CD4-positive, alpha-beta T cell treated with Interleukin-10 for 1 hour (primary cell): ENCODE measurements around the gene RHPN2.
"Not testable (repeated sequence)": the region's sequence is repeated elsewhere in the genome, so short reads cannot be mapped to it uniquely, and the experiment has no call there.

Experiments
- DNase-seq: peaks from one replicate; pipeline ENCODE4 v3.0.0-alpha.2; 2020

RHPN2 gene

DNA sequence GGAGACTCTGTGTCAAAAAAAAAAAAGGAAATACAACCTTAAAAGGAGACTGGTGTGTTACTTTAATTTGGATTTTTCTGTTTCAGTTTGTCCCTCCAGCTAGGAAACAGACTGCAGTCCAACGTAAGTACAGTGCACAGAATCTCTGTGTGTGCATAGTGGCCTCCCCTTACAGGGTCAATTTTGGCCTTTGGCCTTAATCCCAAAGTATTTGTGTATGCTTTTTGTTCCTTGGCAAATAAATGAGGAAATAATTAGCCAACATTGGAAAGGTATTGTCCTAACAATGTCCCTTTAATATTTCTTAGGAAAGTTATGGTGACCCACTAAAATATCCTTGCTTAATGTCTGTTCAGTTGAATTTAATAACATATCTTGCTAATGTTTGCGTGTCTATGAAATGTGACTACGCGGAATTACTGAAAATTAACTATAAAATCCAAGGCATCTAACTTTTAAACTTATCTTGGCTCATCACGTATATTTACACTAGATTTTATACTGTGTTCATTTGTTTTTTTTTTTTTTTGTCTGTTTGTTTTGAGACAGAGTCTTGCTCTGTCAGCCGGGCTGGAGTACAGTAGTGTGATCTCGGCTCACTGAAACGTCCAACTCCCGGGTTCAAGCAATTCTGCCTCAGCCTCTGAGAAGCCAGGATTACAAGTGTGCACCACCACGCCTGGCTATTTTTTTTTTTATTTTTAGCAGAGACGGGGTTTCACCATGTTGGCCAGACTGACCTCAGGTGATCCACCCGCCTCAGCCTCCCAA lies 39.0 kb downstream of the RHPN2 start:
- DNase-seq: not testable (repeated sequence)

DNA sequence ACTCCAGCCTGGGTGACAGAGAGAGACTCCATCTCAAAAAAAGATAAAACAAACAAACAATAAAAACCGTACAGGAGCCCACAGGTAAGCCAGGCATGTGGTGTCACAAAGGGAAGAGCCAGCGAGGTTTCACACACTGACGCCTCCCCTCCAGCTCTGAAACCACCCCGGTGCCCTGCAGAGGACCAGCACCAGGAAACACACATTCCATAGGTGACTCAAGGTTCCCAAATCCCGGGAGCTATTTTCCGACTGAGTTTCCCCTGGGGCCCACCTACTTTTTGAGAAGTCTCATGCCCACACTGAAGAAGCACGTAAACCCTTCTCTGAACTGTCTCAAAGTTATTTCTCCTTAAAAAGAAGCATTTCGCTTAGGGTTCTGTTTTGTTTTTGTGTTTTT lies 40.3 kb downstream of the RHPN2 start:
- no peak for DNase-seq

- DNase-seq: no peak
These were observed 42.1 kb downstream of the RHPN2 start for GRCh38 chr19:33022472-33023116.

GRCh38 chr19:33010891-33011290 lies 53.8 kb downstream of the RHPN2 start:
- DNase-seq: not testable (repeated sequence)

DNA sequence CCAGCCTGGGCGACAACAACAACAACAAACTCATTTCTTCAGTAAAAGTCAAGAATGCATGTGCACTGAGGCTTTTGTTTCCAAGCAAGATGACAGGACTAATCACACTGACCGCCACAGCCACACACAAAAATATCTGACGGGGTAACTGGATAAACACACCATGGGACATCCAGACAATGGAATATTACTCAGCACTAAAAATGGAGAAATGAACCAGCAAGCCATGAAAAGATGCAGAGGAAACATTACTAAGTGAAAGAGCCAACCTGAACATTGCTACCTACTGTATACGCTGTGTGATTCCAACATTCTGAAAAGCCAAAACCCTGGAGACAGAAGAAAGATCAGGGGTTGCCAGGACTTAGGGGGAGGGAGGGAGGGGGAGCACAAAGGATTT lies 56.0 kb downstream of the RHPN2 start:
- DNase-seq: no peak

DNA sequence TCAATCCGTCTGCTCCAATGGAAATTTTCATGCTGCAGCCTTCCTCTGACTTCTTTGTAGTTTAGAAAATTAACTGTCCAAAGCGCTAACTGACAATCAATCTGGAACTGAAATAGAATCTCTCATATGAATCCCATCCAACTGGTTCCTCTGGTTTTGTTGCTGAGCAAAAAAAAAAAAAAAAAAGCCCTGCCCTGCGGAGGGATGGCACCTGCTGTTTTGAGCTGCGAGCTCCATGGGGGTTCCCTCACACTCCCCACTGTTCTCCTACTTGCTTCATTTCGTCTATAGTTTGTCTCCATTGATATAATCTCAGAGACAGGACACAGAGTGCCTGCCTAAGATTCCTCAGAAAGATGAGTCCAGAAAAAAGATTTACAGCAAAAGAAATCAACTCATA lies 59.2 kb downstream of the RHPN2 start:
- no peak for DNase-seq

- DNase-seq: not testable (repeated sequence)
These were observed 61.2 kb downstream of the RHPN2 start for GRCh38 chr19:33003424-33004024.

DNA sequence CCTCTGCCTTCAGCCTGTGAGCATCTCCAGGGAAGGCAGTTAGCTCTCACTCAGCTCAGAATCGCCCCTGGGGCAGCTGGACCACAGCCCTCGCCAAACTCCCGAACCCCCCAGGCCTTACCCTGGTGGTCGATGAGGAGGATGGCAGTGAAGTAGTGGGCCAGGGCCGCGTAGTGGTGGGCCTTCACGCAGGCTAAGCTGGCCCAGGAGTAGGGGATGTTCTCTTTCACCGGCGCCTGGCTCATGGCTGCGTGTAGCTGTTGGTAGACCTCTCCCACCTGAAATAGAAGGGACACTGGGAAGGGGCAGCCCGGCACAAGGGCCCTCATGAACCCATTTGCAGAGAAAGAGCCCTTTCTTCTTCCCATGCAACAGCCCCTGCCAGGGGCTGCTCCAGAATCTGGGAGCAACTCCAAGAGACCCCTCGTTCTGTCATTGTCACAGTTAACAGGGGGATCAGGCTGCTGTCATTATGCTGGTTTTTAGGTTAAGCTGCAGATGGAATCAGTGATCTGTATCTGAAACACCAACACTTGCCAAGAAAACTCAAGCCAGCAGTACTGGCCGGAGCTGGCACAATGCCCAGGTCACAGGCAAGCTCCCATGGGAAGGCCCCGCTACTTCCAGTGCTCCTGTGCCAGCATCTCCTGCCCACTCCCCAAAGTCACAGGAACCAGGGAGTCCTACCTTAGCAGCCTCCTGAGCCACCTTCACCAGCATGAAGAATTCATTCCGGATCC lies 62.4 kb downstream of the RHPN2 start:
- DNase-seq: not testable (repeated sequence)

DNA sequence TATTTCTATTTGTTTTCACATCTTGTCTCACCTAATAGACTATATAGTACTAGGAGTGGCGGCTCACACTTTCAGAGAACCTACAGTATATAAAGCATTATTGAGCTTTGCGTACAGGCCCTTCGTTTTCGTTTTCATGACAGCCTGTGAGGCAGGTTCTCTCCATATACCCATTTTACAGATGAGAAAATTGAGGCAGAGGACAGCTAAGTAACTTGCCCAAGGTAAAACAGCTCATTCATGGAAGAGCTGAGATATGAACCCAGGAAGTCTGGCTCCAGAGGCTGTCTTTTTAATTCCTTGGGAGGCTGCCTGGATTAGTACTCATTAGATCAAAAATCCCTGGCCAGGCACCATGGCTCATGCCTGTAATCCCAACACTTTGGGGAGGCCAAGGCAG lies 63.8 kb downstream of the RHPN2 start:
- no peak for DNase-seq

DNA sequence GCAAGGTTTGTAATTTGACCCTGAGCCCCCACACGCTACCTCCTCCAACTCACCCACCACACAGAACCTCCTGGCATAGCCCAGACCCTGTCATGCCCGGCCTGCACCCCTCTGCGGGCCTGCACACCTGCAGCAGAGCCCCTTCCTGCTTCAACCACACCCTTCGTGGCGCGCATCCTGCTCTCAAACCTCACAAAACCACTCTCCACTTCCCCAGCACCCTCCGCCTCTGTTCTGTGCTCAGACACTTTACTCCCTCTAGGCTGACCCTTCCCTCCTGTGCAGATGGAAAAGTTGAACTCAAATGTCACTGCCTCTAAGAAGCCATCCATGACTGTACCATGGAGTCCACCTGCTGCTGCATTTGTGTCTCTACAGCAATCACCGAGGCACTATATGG lies 64.2 kb downstream of the RHPN2 start:
- peak; percentile 27 for DNase-seq

GRCh38 chr19:32998722-32999121 lies 66.0 kb downstream of the RHPN2 start:
- DNase-seq: no peak

GRCh38 chr19:32997716-32998355 lies 66.9 kb downstream of the RHPN2 start:
- no peak for DNase-seq

- DNase-seq: not testable (repeated sequence)
These were observed 67.6 kb downstream of the RHPN2 start for GRCh38 chr19:32997061-32997464.

GRCh38 chr19:32995966-32996365 lies 68.7 kb downstream of the RHPN2 start:
- not testable (repeated sequence) for DNase-seq

DNA sequence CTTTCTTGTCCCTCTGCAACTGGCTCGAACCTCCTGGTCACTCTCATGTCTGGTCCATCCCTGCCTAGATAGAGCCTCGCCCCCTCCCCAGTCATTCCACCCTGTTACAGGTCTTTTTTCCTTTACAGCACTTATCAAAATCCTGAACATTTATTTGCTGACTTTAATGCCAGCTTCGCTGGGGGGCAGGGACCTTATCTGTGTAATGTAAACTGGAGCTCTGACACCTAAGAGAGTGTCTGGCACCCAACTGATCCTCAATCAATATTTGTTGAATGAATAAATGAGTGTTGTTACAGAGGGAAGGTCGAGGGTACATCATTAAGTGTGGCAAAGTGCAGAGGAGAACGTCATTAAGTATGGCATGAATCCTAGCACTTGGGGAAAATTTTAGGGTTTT lies 76.0 kb downstream of the RHPN2 start:
- no peak for DNase-seq

DNA sequence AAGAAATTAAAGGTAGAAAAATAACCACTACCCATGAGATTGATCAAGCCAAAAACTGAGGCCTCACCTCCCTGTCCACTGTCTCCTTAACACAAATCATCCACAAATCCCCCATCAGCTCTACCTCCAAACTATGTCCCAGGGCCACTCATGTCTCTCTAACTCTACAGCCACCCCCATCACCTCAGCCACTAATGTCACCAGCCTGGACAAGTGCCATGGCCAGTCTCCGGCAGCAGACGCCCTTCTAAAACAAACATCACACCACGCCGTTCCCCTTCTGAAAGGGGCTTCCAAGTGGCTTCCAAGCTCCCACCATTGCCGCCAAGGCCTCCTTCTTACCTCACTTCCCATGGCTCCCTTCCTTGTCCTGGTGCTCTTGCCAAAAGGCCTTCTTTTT lies 76.4 kb downstream of the RHPN2 start:
- DNase-seq: not testable (repeated sequence)

DNA sequence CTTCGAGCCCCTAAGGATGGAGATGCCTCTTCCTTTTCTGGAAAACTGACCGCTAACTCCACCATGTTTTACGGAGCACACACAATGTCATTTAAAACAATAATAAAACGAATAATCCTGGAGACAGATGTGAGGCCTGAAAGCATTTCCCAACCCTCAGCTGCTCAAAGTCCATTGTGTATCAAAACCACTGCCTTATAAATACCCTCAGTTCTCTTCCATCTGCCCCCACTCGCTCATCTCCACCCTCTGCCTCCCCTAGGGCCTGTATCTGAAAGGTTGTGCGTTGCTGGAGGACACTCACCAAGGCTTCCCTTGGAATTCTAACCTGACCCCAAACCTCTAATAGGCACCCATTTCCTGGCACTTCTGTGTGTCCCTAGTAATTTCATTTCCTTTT lies 82.2 kb downstream of the RHPN2 start:
- not testable (repeated sequence) for DNase-seq

DNA sequence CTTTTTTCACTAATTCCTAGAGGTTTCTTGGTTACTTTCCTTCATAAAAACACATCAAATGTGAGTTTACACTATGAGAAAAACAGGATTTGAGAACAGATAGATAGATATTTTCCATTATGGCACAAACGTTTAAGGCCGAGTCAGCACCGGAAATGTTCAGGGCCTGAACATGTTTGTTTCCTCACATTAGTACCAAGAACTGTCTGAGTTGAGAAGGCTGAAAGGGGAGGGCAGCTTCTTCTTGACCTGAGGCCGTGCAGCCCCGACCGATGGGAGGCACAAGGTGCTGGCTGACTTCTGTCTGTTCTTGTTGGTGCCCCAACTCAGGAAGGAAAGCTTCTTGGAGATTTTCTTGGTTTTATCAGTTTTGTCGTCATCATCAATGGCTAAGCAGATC lies 84.9 kb downstream of the RHPN2 start:
- not testable (repeated sequence) for DNase-seq

DNA sequence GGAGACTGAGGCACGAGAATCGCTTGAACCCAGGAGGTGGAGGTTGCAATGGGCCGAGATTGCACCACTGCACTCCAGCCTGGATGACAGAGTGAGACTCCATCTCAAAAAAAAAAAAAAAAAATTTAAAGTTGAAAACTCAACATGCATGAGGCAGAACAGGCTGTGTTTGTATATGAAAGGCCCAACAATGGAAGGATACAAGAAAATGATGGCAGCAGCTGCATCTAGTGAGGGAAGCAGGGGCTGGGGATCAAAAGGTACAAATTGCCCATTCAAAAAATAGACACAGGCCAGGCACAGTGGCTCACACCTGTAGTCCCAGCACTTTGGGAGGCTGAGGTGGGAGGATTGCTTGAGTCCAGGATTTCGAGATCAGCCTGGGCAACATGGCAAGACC lies 86.9 kb downstream of the RHPN2 start:
- DNase-seq: not testable (repeated sequence)

- no peak for DNase-seq
These were observed 87.4 kb downstream of the RHPN2 start for GRCh38 chr19:32977280-32977679.

DNA sequence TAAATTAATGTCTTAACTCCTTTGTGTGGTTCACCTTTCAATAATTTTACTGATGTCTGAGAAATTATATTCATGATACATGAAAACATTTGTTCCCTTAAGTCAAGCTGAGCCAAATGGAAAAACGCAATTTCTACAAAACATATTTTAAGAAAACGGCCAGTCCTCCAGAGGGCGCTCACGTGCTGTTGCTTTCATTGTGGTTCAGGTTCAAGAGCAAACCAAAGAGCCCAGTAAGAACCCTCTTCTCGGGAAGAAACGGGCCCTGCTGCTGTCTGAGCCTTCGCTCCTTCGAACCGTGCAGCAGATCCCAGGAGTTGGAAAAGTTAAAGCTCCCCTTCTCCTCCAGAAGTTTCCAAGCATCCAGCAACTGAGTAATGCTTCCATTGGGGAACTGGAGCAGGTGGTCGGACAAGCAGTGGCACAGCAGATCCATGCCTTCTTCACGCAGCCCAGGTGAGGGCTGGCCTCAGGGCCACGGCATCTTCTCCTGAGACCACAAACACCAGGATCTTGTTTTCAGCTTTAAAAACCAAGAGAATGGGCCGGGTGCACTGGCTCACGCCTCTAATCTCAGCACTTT lies 88.4 kb downstream of the RHPN2 start:
- DNase-seq: peak; percentile 73
